SH-SY5Y (cell line): Measurements from ENCODE around the gene DOCK9.

Experiments
- GATA2 ChIP-seq: IDR thresholded peaks from 2 replicates; pipeline ENCODE4 v1.6.1; 2011; ENCODE audit warnings: mild to moderate bottlenecking, low read depth, low read length
- GATA3 ChIP-seq: IDR thresholded peaks from 2 replicates; pipeline ENCODE4 v1.6.1; 2011; ENCODE audit warnings: low read depth, mild to moderate bottlenecking, low read length, moderate library complexity

DNA sequence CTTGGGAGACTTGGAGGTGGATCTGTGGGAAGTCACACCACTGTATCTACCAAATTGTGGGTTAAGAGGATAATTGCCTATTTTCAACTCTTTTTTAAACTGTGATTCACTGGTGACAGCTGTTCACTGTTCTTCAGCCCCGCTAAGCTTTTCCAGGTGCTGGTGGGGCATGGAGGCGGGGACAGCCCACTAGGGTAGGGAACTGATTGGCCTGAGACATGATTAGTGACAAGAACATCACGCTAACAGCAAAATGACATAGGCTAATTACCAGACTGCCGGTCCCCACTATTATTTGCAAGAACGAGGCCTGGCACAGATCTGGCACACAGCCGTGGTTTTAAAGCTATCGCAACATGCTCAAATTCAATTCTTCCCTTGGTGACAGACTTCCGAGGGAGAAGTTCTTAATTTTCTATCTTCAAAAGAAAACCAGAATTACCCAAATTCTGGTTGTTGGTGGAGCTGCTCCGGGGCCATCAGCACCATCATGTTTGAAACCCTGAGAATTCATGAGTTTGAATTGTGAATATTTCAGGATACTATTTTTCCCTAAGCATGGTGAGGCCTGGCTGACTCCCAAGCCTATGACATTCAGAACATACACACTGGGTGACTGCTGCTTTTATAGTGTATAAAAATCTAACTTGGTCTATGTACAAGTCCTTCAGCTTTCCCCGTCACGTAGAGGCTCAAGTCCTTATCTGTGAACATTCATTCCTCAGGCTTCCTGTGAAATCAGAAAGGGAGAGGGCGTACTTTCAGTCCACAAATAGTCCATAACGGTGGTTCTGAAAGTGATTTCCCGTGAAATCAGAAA is 17.9 kb downstream of the DOCK9 start:
- TF ChIP-seq GATA2: no peak
- no peak for TF ChIP-seq GATA3
